ENCODE results near the gene SPATA32. TPM values are rescaled to one million over a fixed set of nuclear protein-coding genes. Genes with fewer than 3 reads are reported as not detected.

The SPATA32 gene
- total RNA-seq, 4 donors from 2014 or later: 0.48 TPM; not detected in 3

DNA sequence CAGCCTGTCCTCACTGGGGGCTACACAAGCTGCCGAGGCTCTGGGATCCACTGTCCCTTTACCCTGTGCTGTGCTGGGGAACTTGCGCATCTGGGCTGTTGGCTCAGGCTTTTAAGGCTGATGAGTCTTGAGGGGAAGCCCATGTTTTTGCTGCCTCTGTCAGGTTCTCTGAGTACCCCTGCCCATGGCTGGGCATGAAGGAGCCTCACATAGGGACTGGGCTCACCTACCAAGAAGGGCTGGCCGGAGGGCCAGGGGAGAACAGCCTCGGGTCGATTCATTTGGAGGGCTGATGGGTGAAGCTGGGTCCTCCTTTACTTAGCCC lies 25.6 kb downstream of the SPATA32 start:
- Histone ChIP-seq H3K36me3 (no peaks in the 10 kb centered on the region), H3K27me3 (peaks cover 17% of the 10 kb centered on the region), H3K4me3 (no peak overlapping the region), H3K27ac (no peak overlapping the region), H3K9me3 (no peaks in the 10 kb centered on the region), H3K4me1 (peaks cover under 1 to 6% (median 2%) of the 10 kb centered on the region in 4 donors)
- 81% methylated on average over 4 of the region's 5 CpGs; no CpG with 5 or more reads in 1 of the 2 donors for WGBS, 2 donors (ENCODE audit: low coverage in 1 of 2)
- intact Hi-C loops (cut with DNase I; ENCODE audit: low total_unique reads): no loop called here
- TF ChIP-seq EP300 (IDR thresholded peaks at IDR 0.05; ENCODE audit: low read depth): no peak
- TF ChIP-seq POLR2A (IDR thresholded peaks at IDR 0.05): no peak
- TF ChIP-seq, protein P1, sequence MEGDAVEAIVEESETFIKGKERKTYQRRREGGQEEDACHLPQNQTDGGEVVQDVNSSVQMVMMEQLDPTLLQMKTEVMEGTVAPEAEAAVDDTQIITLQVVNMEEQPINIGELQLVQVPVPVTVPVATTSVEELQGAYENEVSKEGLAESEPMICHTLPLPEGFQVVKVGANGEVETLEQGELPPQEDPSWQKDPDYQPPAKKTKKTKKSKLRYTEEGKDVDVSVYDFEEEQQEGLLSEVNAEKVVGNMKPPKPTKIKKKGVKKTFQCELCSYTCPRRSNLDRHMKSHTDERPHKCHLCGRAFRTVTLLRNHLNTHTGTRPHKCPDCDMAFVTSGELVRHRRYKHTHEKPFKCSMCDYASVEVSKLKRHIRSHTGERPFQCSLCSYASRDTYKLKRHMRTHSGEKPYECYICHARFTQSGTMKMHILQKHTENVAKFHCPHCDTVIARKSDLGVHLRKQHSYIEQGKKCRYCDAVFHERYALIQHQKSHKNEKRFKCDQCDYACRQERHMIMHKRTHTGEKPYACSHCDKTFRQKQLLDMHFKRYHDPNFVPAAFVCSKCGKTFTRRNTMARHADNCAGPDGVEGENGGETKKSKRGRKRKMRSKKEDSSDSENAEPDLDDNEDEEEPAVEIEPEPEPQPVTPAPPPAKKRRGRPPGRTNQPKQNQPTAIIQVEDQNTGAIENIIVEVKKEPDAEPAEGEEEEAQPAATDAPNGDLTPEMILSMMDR (IDR thresholded peaks at IDR 0.05): no peak
- no peak for TF ChIP-seq POLR2AphosphoS5 (IDR thresholded peaks at IDR 0.05)
- in situ Hi-C loops (cut with MboI; ENCODE audit: low pct_ligation_motif_present in 1 of 4, low pct_unique_long_range_greater_than_20kb in 1 of 4, low sequenced_read_pairs in 3 of 4): no loop called here
- DNase-seq: no peak

DNA sequence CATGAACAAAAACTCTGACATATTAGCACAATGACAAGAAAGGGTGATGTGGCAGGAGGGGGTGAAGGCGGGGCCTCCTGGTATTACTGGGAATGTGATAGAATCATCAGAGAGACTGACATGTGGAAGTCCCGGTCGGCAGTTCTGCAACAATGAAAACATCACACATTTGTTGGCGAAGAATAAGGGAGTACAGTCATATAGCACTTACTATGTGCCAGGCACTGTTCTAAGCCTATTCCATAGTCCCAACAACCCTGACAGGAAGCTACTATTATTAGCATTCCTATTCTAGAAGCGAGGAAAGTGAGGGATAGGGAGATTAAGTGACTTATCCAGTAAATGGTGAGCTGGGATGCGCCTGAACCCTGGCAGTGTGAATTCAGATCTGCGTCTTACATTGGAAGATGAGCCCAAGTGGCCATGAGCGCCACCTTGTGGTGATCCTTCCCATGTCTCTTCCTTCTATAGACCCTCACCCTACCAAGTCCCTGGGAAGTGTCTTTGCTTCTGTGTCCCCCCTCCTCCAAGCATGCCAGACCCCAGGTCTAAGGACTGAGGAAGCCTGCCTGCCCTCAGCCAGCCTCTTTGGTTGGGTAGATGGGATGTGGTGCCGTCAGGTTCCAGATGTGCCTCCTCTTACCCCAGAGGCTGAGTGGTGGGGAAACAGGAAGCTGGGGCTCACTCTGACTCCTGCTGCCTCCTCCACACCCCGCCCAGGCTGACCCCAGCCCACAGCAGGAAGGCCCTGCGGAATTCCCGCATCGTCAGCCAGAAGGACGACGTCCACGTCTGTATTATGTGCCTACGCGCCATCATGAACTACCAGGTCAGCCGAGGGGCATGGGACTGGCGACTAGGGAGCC lies 26.2 kb downstream of the SPATA32 start:
- WGBS, 2 donors (ENCODE audit: low coverage in 1 of 2): 20 to 51% methylated on average over 1 to 18 of the region's 20 CpGs
- in situ Hi-C loops (cut with MboI; ENCODE audit: low pct_ligation_motif_present in 1 of 4, low pct_unique_long_range_greater_than_20kb in 1 of 4, low sequenced_read_pairs in 3 of 4) (no loop called here), intact Hi-C loops (cut with DNase I; ENCODE audit: low total_unique reads) (no loop called here)
- peak; percentile 83 for DNase-seq
- Histone ChIP-seq H3K36me3 (no peaks in the 10 kb centered on the region), H3K27ac (no peak overlapping the region), H3K4me1 (peaks cover 0 to 7% (median 0%) of the 10 kb centered on the region in 4 donors), H3K4me3 (no peak overlapping the region), H3K27me3 (peaks cover 11% of the 10 kb centered on the region), H3K9me3 (no peaks in the 10 kb centered on the region)
- TF ChIP-seq, protein P1 (IDR thresholded peaks at IDR 0.05): peak; percentile 71 to 81 (median 78)
- TF ChIP-seq POLR2AphosphoS5 (IDR thresholded peaks at IDR 0.05): no peak

DNA sequence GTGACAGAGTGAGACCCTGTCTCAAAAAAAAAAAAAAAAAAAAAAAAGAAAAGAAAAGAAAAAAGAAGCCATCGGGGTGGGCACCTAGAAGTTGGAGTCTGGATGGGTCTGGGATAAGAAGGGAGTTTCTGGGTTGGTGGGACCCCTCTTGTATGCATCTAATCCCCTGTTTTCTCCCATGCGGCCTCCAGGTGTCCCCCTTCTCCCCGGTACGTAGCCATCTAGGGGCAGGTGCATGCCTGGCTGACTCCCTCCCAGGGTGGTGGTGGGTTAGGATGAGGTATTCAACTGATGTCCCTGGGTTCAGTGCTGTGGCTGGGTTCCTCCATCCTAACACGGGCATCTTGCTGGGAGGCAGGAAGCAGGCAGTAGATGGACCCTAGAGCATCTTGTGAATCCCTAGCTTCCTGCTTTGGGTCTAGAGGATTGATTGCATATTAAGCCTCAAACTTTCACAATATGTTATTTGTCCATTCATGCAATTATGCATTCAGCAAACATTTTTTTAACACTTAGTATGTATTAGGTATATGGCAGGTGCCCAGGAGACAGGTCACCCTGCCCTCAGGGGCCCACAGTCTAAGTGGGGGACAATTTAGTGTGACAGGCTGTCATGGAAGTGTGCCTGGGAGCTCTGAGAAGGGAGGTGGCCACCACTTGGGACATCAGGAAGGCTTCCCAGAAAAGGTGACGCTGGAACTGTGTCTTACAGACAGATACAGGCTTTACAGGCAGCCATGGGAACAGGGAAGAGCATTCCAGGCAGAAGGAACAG lies 27.1 kb downstream of the SPATA32 start:
- intact Hi-C loops (cut with DNase I; ENCODE audit: low total_unique reads) (no loop called here), in situ Hi-C loops (cut with MboI; ENCODE audit: low pct_ligation_motif_present in 1 of 4, low pct_unique_long_range_greater_than_20kb in 1 of 4, low sequenced_read_pairs in 3 of 4) (no loop called here)
- no peak for TF ChIP-seq POLR2A (IDR thresholded peaks at IDR 0.05)
- TF ChIP-seq POLR2AphosphoS5 (IDR thresholded peaks at IDR 0.05): no peak
- TF ChIP-seq, protein P1 (IDR thresholded peaks at IDR 0.05): no peak
- no peak for TF ChIP-seq EP300 (IDR thresholded peaks at IDR 0.05; ENCODE audit: low read depth)
- H3K9me3 ChIP-seq: no peaks in the 10 kb centered on the region
- H3K4me1 ChIP-seq: peaks cover 0 to 11% (median 2%) of the 10 kb centered on the region in 4 donors
- WGBS, 2 donors (ENCODE audit: low coverage in 1 of 2): 20 to 29% methylated on average over 1 to 6 of the region's 6 CpGs
- DNase-seq: no peak
- H3K27ac ChIP-seq: no peak overlapping the region
- no peak overlapping the region for H3K4me3 ChIP-seq
- H3K27me3 ChIP-seq: peaks cover 3% of the 10 kb centered on the region
- H3K36me3 ChIP-seq: no peaks in the 10 kb centered on the region

DNA sequence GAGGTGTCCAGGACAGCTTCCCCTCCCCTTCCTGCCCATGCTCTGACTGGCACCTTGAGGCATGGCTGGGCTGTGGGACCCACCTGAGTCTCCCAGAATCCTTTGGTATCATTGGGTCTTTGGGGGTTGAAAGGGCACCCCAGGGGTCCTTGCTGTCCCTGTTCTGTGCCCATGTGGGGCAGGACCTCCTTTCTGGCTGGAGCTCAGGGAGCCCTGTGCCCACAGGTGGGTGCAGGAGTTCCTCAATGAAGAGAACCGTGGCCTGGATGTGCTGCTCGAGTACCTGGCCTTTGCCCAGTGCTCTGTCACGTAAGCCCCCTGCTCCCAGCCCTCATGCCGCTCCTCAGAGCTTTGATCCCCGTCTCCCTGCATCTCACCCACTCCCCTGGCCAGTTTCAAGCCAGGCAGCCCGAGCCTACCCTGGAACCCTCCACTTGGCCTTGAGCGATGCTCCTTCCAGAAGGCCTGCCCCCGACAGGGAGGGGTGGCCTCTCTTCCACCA lies 28.4 kb downstream of the SPATA32 start:
- intact Hi-C loops (cut with DNase I; ENCODE audit: low total_unique reads) (no loop called here), in situ Hi-C loops (cut with MboI; ENCODE audit: low pct_ligation_motif_present in 1 of 4, low pct_unique_long_range_greater_than_20kb in 1 of 4, low sequenced_read_pairs in 3 of 4) (no loop called here)
- Histone ChIP-seq H3K9me3 (no peaks in the 10 kb centered on the region), H3K27ac (no peak overlapping the region), H3K4me1 (peaks cover 2 to 24% (median 8%) of the 10 kb centered on the region in 4 donors), H3K4me3 (no peak overlapping the region), H3K27me3 (no peaks in the 10 kb centered on the region), H3K36me3 (no peaks in the 10 kb centered on the region)
- DNase-seq: no peak
- WGBS, 2 donors (ENCODE audit: low coverage in 1 of 2): 87 to 92% methylated on average over 4 to 8 of the region's 8 CpGs
- no peak for TF ChIP-seq POLR2A (IDR thresholded peaks at IDR 0.05)

Measured in transverse colon (tissue), 4 donors.